ENCODE data around the gene GPC5. TPM values are rescaled to one million over a fixed set of nuclear protein-coding genes. Genes with fewer than 3 reads are reported as not detected.

Gene GPC5
- total and polyA plus RNA-seq, 2 of the 8 experiments (the other 6 are each of a cell fraction or from before 2014, with no cell fraction given): 0.20 to 0.39 TPM

DNA sequence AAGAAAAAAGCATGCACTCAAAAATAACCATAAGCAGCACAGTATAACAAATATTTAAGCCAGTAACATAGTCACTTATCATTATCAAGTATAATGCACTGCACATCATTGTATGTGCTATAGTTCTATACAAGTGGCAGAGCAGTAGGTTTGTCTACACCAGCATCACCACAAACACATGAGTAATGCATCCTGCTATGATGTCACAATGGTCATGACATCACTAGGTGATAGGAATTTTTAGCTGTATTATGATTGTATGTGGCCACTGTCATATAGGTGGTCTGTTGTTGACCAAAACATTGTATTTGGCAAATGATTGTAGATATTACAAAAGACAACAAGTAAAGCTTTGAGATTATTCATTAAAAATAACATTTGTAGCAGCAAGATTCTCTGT lies 967.5 kb downstream of the GPC5 start:
- no peaks in the 10 kb centered on the region for H3K23me2 ChIP-seq (ENCODE audit: low read depth, low read length)
- no peak overlapping the region for H2BK12ac ChIP-seq (ENCODE audit: low read depth, low read length)
- no peak overlapping the region for H3K56ac ChIP-seq (replicated peaks; ENCODE audit: insufficient read length, low read depth, low read length)
- no peak overlapping the region for H3K4me3 ChIP-seq (ENCODE audit: extremely low read depth in 1 of 4, insufficient read depth in 2 of 4, low read depth in 3 of 4, low read length in 4 of 4)
- no peak overlapping the region for H3K27ac ChIP-seq (ENCODE audit: low read depth, low read length)
- H3K79me2 ChIP-seq (ENCODE audit: control insufficient read depth in 1 of 2, insufficient read depth in 2 of 2, low read length in 2 of 2): no peaks in the 10 kb centered on the region
- TF ChIP-seq RBBP5 (IDR thresholded peaks at IDR 0.05; ENCODE audit: borderline replicate concordance, low read depth, low read length) (no peak), RXRA (IDR thresholded peaks at IDR 0.05; ENCODE audit: insufficient read depth, low read depth, low read length) (no peak), ASH2L (IDR thresholded peaks at IDR 0.05; ENCODE audit: low read length) (no peak), TEAD4 (IDR thresholded peaks at IDR 0.05; ENCODE audit: low read depth, low read length) (no peak)
- no peak for FAIRE-seq
- H3K9me3 ChIP-seq (ENCODE audit: insufficient read depth in 2 of 2, low read depth in 1 of 2, low read length in 1 of 2): no peaks in the 10 kb centered on the region
- no peak overlapping the region for H4K5ac ChIP-seq (ENCODE audit: insufficient read length, low read depth, low read length)
- H2BK5ac ChIP-seq (ENCODE audit: low read depth, low read length): no peak overlapping the region
- ChIA-PET POLR2A (ENCODE audit: partially characterized antibody) (no interaction called here), CTCF (ENCODE audit: partially characterized antibody) (no interaction called here)
- H4K8ac ChIP-seq (ENCODE audit: extremely low read depth, insufficient read depth, low read length): no peak overlapping the region
- H2BK120ac ChIP-seq (replicated peaks; ENCODE audit: low read depth, low read length): no peak overlapping the region
- H4K91ac ChIP-seq (replicated peaks; ENCODE audit: insufficient read length, low read length): no peak overlapping the region
- no peaks in the 10 kb centered on the region for H4K20me1 ChIP-seq (replicated peaks in 1 of 2; ENCODE audit: control insufficient read depth in 1 of 2, insufficient read depth in 2 of 2, low read length in 2 of 2)
- no peak overlapping the region for H3K4ac ChIP-seq (replicated peaks; ENCODE audit: insufficient read length, low read depth, low read length)
- H3K14ac ChIP-seq (ENCODE audit: insufficient read length): no peak overlapping the region
- no peaks in the 10 kb centered on the region for H3K79me1 ChIP-seq (ENCODE audit: low read depth, low read length)
- no peak overlapping the region for H2BK15ac ChIP-seq (ENCODE audit: low read length)
- no peaks in the 10 kb centered on the region for H3K27me3 ChIP-seq (replicated peaks in 1 of 4; ENCODE audit: control insufficient read depth in 3 of 4, extremely low read depth in 1 of 4, insufficient read depth in 3 of 4, low read length in 3 of 4)
- no peak overlapping the region for H2BK20ac ChIP-seq (ENCODE audit: low read length)
- no peak overlapping the region for H2AK5ac ChIP-seq (ENCODE audit: low read depth, low read length)
- H3K23ac ChIP-seq (ENCODE audit: insufficient read length): no peak overlapping the region
- H3K4me2 ChIP-seq (ENCODE audit: insufficient read depth in 1 of 2, low read depth in 2 of 2, low read length in 2 of 2): no peak overlapping the region
- no peaks in the 10 kb centered on the region for H3K36me3 ChIP-seq (ENCODE audit: control insufficient read depth in 2 of 4, insufficient read depth in 4 of 4, low read length in 3 of 4)
- H3K9ac ChIP-seq (replicated peaks in 1 of 4; ENCODE audit: extremely low read depth in 1 of 4, low read depth in 3 of 4, low read length in 3 of 4): no peak overlapping the region
- no peak for DNase-seq (ENCODE audit: low read depth in 1 of 2, low spot score in 2 of 2)
- no peak overlapping the region for H2AFZ ChIP-seq (ENCODE audit: low read length)
- no peaks in the 10 kb centered on the region for H3K4me1 ChIP-seq (replicated peaks in 1 of 4; ENCODE audit: control insufficient read depth in 3 of 4, insufficient read depth in 4 of 4, low read length in 3 of 4)
- H3K18ac ChIP-seq (ENCODE audit: extremely low read depth, low read length): no peak overlapping the region

Measured in H1 (cell line).